Transverse colon (tissue), 4 donors: ENCODE data around the gene PPP1R3D. TPM values are rescaled to one million over a fixed set of nuclear protein-coding genes. Genes with fewer than 3 reads are reported as not detected.

Experiments
- DNase-seq: peaks from one replicate; pipeline ENCODE4 v3.0.0-alpha.2; 2019
- H3K27ac ChIP-seq, 4 donors: fragments of 200-600 bp; sonication (generic); 2 replicates each; pipeline ENCODE4 v1.5.1; 2016 to 2018; ENCODE audit warnings: inconsistent platforms in 4 of 4
- H3K27me3 ChIP-seq: fragments of 200-600 bp; sonication (generic); 2 replicates; pipeline ENCODE4 v1.5.1; 2017; ENCODE audit warnings: inconsistent platforms
- H3K36me3 ChIP-seq, 4 donors: fragments of 200-600 bp; sonication (generic); 2 replicates each; pipeline ENCODE4 v1.5.1; 2017 to 2019; ENCODE audit warnings: inconsistent platforms in 4 of 4
- H3K4me1 ChIP-seq, 4 donors: fragments of 200-600 bp; sonication (generic); 2 replicates each; pipeline ENCODE4 v1.5.1; 2017 to 2020; ENCODE audit warnings: inconsistent platforms in 4 of 4
- H3K4me3 ChIP-seq, 4 donors: fragments of 200-600 bp; sonication (generic); 1 replicate in 1 of 4; 2 replicates in 3 of 4; pipeline versions ENCODE4 v1.5.1 to v1.6.1; 2017 to 2019; ENCODE audit warnings: inconsistent platforms in 4 of 4
- H3K9me3 ChIP-seq, 2 donors: fragments of 200-600 bp; sonication (generic); 2 replicates each; pipeline ENCODE4 v1.5.1; 2017 to 2019; ENCODE audit warnings: inconsistent platforms in 2 of 2
- EP300 ChIP-seq: sonication (generic); formaldehyde crosslinking; IDR thresholded peaks from one replicate; pipeline ENCODE4 v1.6.1; 2017; ENCODE audit warnings: antibody characterized with exemption, low read depth
- POLR2A ChIP-seq: fragments of 450-650 bp; IDR thresholded peaks from one replicate; pipeline ENCODE4 v1.6.1; 2016; ENCODE audit warnings: antibody characterized with exemption, mild to moderate bottlenecking, moderate library complexity
- POLR2AphosphoS5 ChIP-seq, 3 donors: sonication (generic); formaldehyde crosslinking; IDR thresholded peaks; one replicate each; pipeline ENCODE4 v1.6.1; 2016; ENCODE audit warnings: antibody characterized with exemption in 3 of 3
- WGBS, 2 donors: methylation state at CpG; one replicate each; pipeline ENCODE4 v1.1.5; 2018; ENCODE audit warnings: low coverage in 1 of 2; 5-methylcytosine and 5-hydroxymethylcytosine counted together
- in situ Hi-C, 4 donors: fragments of 200-750 bp; cut with MboI; loops; one replicate each; pipeline versions ENCODE4 v1.15.0 to v1.15.1; 2017; ENCODE audit warnings: low sequenced_read_pairs in 3 of 4, low pct_ligation_motif_present in 1 of 4, low pct_unique_long_range_greater_than_20kb in 1 of 4
- intact Hi-C: fragments of 100-400 bp; cut with DNase I; formaldehyde crosslinking; loops from one replicate; pipeline ENCODE4 v1.15.1; 2023; ENCODE audit warnings: low total_unique reads
- total RNA-seq, 4 donors: library from RNA; depleted of rRNA; stranded (reverse); fragments of >200 nt; gene quantifications; one replicate each; pipeline ENCODE4 v1.1.0, GENCODE V29; 2016
- TF ChIP-seq, protein P1 (sequence below), 5 experiments: fragments of 200-600 bp in 3 of 5; fragments of 450-650 bp in 2 of 5; sonication (generic) in 3 of 5; IDR thresholded peaks; 1 replicate in 2 of 5; 2 replicates in 3 of 5; pipeline ENCODE4 v1.5.1; 2016 to 2017; ENCODE audit warnings: antibody characterized with exemption in 5 of 5, inconsistent platforms in 3 of 5, mild to moderate bottlenecking in 2 of 5, moderate library complexity in 1 of 5

Gene PPP1R3D
- total RNA-seq, 4 donors from 2014 or later, result 6.0 to 17.6 (median 12.2) TPM

DNA sequence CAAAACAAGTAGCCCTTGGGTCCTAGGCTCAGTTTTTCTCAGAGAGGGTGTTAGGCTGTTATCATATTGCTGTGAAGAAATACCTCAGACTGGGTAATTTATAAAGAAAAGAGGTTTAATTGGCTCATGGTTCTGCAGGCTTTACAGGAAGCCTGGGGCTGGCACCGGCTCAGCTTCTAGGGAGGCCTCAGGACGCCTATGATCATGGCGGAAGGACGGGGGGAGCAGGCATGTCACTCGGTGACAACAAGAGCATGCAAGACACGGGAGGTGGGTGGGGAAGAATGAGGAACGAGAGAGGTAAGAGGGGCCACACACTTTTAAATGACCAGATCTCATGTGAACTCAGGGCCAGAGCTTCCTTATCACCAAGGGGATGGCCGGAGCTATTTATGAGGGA lies 45.1 kb upstream of the PPP1R3D start:
- intact Hi-C loops, result no loop called here
- WGBS, 2 donors, result 84 to 90% methylated on average over 7 to 8 of the region's 8 CpGs
- Histone ChIP-seq H3K4me1 (no peaks in the 10 kb centered on the region), H3K27ac (no peak overlapping the region), H3K27me3 (no peaks in the 10 kb centered on the region), H3K9me3 (no peaks in the 10 kb centered on the region), H3K4me3 (no peak overlapping the region), H3K36me3 (no peaks in the 10 kb centered on the region)
- TF ChIP-seq POLR2A (no peak), POLR2AphosphoS5 (IDR thresholded peaks at IDR 0.05) (no peak), EP300 (no peak)
- TF ChIP-seq, protein P1, sequence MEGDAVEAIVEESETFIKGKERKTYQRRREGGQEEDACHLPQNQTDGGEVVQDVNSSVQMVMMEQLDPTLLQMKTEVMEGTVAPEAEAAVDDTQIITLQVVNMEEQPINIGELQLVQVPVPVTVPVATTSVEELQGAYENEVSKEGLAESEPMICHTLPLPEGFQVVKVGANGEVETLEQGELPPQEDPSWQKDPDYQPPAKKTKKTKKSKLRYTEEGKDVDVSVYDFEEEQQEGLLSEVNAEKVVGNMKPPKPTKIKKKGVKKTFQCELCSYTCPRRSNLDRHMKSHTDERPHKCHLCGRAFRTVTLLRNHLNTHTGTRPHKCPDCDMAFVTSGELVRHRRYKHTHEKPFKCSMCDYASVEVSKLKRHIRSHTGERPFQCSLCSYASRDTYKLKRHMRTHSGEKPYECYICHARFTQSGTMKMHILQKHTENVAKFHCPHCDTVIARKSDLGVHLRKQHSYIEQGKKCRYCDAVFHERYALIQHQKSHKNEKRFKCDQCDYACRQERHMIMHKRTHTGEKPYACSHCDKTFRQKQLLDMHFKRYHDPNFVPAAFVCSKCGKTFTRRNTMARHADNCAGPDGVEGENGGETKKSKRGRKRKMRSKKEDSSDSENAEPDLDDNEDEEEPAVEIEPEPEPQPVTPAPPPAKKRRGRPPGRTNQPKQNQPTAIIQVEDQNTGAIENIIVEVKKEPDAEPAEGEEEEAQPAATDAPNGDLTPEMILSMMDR (IDR thresholded peaks at IDR 0.05), result no peak
- in situ Hi-C loops, result no loop called here
- no peak for DNase-seq

DNA sequence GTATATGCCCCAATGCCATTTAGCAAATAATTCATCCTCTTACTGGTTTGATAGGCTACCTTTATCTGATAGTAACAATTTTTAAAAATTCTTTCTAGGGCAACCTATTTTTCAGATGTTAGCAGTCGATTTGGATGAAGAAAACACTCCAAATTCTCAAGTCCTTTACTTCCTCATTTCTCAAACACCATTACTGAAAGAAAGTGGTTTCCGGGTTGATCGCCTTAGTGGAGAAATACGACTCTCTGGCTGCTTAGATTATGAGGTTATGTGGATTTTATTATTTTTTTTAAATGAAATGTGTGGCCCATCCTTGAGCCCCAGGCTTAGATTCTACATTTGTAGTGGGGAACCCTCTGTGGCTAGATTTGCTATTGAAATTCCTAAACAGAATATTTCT lies 44.4 kb upstream of the PPP1R3D start:
- intact Hi-C loops, result no loop called here
- Histone ChIP-seq H3K36me3 (no peaks in the 10 kb centered on the region), H3K4me3 (no peak overlapping the region), H3K27me3 (no peaks in the 10 kb centered on the region), H3K27ac (no peak overlapping the region), H3K4me1 (no peaks in the 10 kb centered on the region), H3K9me3 (no peaks in the 10 kb centered on the region)
- 79 to 82% methylated on average over 4 of the region's 4 CpGs for WGBS, 2 donors
- TF ChIP-seq POLR2AphosphoS5 (IDR thresholded peaks at IDR 0.05) (no peak), POLR2A (no peak), EP300 (no peak)
- TF ChIP-seq, protein P1 (IDR thresholded peaks at IDR 0.05), result no peak
- in situ Hi-C loops, result no loop called here
- DNase-seq, result no peak

DNA sequence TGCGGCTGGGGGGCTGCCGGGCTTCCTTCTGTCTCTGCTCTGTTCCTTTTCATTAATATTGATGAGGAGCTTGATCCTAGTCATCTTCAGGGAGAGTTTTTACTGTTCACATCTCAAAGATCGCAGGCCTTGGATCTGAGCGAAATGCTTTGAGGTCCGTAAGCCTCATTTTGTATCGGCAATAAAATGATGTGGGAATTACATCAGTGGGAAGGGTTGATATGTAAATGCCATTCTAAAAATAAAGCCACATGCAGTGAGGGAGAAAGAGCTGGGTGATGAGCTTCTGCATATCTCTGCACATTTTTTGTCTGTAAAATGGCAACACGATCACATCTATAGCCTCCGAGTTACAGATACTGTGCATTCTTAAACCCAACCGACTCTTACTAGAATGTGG lies 43.0 kb upstream of the PPP1R3D start:
- Histone ChIP-seq H3K36me3 (no peaks in the 10 kb centered on the region), H3K27me3 (no peaks in the 10 kb centered on the region), H3K9me3 (no peaks in the 10 kb centered on the region), H3K4me3 (no peak overlapping the region), H3K27ac (no peak overlapping the region), H3K4me1 (no peaks in the 10 kb centered on the region)
- DNase-seq, result no peak
- 85 to 93% methylated on average over 9 of the region's 9 CpGs for WGBS, 2 donors
- intact Hi-C loops, result no loop called here
- no peak for TF ChIP-seq EP300
- in situ Hi-C loops, result no loop called here

DNA sequence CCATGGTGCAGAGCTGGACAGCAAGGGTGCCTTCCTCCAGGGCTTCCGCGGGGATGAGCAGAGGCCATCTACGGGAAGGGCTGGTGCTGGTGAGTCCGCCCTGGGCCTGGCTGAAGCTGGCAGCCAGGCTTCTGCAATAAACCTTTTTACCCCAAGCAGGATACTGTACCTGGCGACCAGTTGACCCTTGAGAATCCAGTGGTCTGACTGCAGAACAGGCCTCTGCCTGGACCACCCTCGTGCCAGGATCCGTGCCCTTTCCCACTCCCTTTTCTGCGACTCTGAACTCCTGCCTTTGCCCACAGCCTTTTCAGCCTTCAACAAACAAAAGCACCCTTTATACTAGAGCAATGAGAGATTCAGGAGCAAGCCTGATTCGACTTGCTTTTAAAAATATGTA lies 37.0 kb upstream of the PPP1R3D start:
- in situ Hi-C loops (no loop called here), intact Hi-C loops (no loop called here)
- Histone ChIP-seq H3K9me3 (no peaks in the 10 kb centered on the region), H3K4me3 (no peak overlapping the region), H3K4me1 (peaks cover 0 to 5% (median 0%) of the 10 kb centered on the region in 4 donors), H3K36me3 (no peaks in the 10 kb centered on the region), H3K27ac (no peak overlapping the region), H3K27me3 (no peaks in the 10 kb centered on the region)
- no peak for TF ChIP-seq POLR2AphosphoS5 (IDR thresholded peaks at IDR 0.05)
- no peak for TF ChIP-seq EP300
- TF ChIP-seq POLR2A, result no peak
- TF ChIP-seq, protein P1 (IDR thresholded peaks at IDR 0.05), result no peak
- 81 to 82% methylated on average over 2 to 9 of the region's 9 CpGs for WGBS, 2 donors
- no peak for DNase-seq

DNA sequence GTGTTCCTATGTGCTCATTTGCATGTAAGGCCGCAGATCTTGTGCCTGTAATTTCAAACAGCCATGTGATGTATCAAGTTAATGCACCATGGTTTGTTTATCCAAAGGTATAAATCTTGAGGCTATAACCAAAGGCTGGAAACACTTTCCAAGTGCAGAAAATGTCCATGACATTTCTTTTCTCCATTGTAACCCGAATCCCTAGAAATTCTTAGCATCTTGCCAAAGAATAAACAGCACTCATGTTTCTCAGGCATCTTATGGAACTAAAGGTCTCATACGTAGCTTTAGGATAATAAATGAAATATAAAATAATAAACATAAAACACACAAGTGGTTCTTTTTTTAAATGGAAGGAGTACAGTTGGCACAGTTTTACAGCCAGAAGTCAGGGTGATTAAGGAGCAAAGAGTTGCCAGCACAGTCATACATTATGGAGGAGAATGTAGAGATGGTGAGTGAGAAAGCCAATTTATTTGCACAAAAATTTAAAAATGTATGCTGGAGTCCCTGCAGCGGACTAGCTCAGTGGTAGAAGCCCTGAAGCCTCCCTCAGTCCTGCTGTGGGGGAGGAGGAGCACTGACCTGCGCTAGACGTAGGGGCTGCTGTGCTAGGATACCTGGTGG lies 36.2 kb upstream of the PPP1R3D start:
- WGBS, 2 donors, result 51 to 61% methylated on average over 5 to 6 of the region's 6 CpGs
- Histone ChIP-seq H3K4me1 (peaks cover 0 to 5% (median 0%) of the 10 kb centered on the region in 4 donors), H3K27me3 (no peaks in the 10 kb centered on the region), H3K27ac (no peak overlapping the region), H3K9me3 (no peaks in the 10 kb centered on the region), H3K4me3 (no peak overlapping the region), H3K36me3 (no peaks in the 10 kb centered on the region)
- TF ChIP-seq POLR2A (no peak), EP300 (no peak), POLR2AphosphoS5 (IDR thresholded peaks at IDR 0.05) (no peak)
- TF ChIP-seq, protein P1 (IDR thresholded peaks at IDR 0.05), result no peak
- in situ Hi-C loops (no loop called here), intact Hi-C loops (no loop called here)
- no peak for DNase-seq
